Suppressor macrophage treated with lipopolysaccharide for 4 hours (primary cell): ENCODE measurements around the gene ZFHX3.

Source experiments
- DNase-seq: peaks from one replicate; pipeline ENCODE4 v3.0.0-alpha.2; 2020

The ZFHX3 gene

DNA sequence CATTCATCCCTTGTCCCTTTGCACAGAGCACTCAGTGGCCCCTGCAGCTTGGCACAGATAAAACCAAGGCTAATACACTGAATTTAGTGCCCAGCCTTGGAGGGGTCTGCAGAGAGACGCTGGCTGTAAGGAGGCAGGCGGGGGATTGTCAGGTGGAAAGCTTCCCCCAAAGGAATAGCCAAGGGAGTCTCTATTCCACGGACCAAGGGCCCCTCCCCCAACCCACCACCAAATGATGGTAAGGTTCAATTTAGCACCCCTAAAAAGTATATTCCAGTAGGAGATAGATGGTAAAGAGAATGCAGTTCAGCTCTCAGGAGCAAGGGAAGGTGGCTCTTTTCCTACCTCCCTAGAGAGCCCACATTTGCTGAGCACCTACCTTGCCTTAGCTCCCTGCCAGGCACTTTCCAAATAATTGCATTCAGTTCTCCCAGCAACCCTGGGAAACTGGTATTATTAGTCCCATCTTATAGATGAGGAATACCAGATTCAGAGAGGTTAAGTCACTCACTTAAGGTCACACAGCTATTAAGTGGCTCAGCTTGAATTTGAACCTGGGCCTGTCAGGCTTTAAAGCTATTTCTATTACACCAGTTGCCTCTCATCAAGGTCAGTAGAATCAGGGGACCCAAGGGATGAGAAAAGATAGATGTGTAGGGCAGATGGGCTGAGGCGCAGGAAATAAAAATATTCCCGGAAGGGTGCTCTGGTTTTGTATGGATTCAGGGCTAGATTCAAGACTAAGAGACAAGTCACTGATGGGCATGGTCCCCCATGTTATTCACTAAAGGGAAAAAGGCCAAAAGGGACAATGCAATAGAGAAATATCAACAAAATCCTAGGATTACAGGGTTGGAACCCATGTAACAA, 20.0 kb upstream of the ZFHX3 start:
- no peak for DNase-seq

DNA sequence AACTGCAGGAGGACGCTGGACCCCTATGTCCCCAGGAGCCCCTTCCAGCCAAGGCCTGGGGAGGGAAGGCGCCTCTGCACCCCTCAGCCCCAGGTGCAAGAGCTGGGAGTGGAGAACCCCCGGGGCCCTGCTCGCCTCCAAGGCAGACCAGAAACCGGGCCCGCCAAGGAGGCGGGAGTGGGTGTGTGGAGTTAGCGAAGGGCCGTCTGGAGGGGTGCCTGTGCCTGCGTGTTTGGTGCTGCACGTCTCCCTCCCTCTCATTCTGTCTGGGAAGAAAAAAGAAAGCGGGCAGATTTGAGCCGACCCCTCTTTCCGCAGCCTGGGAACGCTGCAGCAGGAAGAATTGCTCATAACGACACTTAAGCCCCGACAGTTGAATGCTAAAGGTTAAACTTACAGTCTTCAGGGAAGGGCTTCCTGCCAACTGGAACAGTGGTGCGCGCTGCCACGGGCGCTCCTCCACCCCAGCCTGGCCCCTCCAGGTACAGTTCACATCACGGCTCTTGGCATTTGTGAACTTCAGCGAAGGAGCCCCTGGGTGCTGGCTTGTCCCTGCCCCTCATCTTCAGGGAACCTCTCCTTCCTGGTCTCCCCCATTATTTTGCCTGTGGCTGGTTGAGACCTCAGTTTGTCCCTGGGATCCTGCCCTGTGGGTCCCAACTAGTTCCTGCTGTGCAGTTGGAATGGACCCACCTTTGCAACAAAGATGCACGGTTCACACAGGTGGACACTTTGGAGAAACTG, 19.2 kb upstream of the ZFHX3 start:
- no peak for DNase-seq

DNA sequence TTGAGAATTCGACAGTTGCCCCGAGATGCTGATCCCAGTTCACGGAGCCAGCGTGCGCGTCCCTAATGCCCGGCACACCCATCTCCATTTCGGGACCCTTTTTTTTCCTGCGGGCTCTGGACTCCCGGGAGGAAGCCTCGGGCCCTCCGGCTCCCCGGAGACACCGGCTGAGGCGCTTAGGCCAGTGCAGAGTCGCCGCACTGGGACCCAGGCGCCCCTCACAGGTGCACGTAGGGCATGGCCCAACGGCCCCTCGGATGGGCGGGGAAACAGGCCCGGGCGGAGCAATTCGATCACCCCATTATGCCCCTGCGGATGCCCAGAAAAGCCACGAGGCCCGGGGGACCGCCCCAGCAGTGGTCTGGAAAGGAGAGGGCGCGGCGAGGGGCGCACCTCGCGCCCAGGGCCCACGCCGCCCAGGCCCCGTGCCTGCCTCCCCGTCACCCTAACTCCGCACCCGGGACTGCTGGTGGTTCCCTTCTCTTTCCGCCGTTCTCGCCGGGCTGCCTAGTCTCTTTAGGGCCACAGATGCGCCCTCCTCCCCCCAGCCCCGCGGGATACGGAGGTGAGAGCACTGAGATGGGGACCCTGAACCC, 18.5 kb upstream of the ZFHX3 start:
- DNase-seq = no peak

DNA sequence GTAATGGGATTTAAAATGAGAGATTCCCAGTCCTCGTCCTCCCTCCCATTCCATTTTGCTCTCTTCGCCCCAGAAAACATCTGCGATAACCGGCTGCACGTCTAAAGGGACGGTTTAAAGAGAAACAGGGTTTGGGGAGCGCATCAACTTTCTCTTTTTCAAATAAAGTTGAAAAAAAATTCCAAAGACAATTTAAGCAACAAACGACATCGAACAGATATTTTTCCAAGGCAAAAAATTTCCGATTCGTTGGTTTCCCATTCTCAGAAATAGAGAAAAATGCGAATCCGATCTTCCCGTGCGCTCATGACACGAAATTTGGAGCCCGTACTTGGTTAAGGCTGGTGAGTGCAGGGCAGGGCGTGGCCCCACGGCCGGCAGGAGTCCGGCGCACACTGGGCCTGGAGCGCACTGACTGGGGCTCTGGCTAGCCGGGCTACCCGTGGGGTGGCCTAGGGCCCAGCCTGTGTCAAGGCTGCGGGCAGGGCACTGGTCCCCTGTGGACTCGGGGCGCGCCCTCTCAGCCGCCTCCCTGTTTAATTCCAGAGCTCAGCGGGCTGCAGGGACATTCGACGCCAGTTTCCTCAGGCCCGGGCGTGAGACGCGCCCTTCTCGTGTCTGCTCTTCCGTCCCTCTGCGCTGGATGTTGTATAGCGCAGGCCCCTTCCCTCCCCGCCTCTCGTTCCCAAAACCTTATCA, 17.9 kb upstream of the ZFHX3 start:
- no peak for DNase-seq

DNA sequence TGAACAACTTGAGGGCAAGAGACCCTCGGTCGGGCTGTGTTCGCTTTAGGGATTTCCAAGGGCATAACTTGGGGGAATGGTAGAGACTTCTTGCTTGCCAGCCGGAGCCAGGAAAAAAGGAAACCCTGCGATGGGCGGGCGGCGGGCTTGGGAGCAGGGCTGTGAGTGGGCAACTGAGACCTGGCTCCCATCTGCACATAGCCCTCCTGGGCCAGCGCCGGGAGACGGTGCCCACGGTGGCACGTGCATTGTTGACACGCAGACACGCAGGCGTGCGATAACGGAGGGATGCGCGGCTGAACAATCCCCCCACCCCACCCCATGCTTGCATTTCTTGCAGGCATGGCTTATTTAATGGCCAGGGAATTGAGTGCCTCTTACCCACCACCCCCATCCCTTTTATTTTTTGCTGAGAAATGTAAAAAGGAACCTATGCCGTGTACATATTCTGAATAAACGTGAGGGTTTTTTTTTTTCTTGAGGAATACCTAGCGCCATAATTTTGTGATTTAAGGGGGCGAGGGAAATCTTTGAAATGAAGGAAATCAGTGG, 17.1 kb upstream of the ZFHX3 start:
- no peak for DNase-seq

DNA sequence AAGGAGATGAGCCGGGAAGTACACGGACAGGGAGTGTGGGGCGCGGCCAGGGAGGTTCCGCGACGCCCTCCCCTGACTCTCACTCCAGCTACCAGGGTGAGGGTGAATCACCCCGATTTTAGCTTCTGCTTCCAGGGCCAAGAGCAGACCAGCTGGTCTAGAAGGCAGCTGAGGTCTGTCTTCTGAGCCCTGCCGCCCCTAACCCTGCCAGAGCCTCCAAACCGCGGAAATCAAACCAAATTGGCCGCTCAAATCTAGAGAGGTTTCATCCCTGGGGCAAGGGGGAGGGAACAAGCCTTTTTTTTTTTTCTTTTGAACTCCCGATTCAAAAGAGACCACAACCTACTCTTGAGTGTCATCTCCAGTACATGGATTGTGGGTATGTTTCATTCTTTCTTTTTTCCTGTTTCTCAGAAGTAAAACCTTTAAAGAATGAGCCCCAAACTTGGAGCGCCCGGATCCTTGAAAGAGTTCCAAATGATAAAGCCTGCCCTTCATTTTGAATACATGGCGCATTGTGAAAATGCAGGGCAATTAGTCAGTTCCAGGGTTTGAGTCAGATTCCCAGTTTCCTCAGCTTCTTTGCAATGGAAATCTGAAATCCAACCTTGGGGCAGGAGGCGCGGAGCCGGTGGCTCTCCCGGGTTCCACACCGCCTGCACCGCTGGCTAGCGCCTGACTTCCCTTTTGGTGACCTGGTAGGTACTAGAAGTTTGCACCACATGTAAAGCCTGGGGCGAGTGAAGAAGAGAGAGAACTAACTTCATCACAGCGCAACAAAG, 16.5 kb upstream of the ZFHX3 start:
- peak; percentile 65 for DNase-seq

DNA sequence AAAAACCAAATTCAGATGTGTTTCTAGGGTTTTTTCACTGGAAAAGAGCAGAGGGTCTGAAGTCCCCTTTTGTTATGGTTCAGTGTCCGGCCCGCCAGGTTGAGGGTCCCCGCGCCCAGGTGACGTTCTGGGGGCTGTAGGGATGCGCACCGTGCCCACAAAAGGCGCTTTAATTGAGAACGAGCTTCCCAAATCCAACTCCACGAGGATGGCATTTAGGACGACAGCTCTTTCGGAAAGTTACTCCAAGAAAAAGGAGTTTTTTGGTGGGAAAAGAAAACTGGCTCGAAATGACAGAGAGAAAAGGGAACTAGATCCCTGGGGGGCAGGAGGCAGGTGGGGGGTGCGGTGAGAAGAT, 15.9 kb upstream of the ZFHX3 start:
- no peak for DNase-seq

DNA sequence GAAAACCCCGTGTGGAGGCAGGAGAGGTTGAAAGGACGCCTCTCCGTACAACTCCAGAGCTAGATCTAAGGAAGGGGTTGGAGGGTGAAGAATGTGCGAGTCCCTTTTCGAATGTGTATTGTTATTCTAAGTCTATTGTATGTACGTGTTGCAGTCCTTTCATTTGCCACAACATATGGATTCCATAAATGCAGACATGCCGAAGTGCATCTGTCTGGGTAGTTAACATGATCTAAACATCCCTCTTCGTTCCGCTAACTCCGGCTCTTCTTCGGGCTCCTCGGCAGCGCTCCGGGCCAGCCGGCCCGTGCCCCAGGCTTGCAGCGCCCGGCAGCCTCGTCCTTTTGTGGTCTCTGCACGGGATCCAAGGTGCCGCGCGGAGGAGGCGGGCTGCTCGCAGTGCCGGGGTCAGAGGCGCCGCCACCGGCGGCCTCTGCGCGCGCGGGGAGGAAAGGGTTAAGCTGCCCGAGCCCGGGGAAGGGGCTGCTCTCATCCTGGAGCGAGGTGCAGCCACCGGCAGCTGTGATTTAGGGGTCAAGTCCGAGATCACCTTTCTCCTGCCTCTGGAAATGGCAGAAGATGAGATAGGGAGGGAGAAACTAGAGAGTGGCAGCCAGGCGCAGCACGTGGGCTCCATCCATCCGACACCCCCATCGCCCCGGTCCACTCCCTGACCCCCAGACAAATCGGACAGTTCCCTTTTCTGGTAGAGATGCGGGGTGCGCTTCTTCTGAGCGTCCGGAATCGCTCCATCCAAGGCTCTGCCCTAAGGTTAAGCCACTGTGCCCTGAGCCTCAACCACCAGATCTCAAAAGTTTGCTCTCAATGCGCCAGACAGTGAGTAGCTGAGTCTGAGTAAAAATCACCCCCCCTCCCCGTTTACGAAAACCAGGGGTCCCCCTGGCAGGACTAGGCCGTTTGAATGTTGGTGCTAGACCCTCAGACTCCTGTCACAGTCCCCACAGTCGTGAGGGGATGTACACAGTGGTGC, 15.1 kb upstream of the ZFHX3 start:
- DNase-seq = no peak

DNA sequence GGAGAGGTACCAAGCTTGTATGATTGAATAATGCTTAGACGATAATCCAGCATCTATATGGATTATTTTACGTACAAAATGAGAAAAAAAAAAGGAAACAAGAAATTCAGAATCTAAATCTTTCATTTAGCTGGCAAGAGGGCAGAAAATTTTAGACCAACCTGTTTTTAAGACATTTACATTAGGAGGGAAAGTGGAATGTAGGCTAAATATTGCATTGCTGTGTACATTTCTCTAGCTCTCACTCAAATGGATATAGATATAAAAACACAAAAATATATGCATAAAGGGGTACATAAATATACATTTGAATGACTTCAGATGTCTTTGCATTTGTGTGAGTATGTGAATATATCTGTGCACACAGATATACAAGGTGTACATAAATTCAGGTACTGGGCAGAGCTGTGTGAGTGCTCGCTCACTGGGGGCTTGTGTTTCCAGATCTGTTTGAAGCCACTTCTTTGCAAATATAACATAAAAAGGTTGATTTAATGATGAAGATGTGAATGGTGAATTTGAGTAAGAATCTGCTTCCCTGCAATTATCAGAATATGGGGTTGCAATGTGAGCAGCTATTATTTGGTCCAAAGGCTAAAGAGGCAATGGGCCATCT, 14.2 kb upstream of the ZFHX3 start:
- DNase-seq = no peak

DNA sequence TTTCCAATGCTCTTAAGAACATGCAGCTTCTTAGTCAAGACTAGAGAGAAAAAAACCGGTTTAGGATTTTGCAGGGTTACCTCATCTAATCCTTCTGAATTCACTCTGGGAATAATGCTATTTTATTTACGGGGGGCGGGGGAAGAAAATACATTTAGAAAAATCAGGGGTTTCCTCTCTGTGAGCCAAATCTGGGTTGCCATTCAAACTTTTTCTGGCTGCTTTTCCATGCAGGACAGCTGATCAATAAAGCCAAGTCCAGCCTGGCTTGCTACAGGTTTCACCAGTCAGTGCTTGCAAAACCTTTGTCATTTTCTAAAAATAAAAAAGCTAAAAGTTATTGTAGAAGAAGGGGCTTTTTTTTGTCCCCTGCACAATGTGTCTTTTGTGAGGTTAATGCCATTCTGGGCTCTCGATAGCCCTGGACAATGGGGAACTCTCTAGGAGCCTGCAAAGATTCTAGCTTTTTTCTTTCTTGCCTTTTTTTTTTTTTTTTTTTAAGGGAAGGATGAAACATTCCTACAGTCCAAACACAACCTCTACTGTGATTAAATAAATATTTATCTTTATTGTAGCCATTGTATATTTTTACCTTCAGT, 13.1 kb upstream of the ZFHX3 start:
- no peak for DNase-seq

DNA sequence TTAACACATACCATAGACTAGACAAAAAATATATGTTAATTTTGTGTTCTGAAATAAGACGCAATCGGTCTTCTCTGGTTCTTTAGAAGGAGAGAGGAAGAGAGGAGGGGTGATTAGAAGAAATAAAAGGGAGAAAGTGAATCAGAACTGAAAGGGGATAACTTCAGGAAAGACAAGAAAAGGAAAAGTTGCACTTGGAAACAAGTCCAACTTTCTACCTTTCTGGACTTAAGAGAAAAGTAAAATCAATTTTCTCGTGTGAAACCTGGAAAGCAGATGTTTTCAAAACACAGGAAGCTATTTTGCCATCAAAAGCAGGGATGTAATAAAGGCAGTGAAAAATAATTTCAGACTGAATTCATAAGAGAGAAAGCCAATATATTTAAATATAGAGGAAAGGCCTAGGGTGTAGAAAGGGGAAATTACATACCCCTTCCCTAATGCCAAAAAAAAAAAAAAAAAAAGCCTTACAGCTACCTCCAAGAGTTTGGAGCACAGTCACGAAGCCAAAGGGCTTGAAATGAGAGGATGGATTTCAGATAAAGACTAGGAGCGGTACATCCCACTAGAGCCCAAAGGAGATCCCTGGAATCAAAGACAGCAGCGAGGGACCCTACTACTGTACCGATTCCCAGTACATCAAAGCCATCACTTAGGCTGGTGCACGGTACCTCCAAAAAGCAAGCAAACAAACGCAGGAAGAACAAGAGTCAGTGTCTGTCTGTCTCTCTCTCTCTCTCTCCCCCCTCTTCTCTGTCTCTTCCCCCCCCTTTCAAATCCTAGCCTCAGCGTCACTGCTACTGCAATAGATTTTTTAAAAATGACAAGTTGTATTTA, 12.1 kb upstream of the ZFHX3 start:
- no peak for DNase-seq

DNA sequence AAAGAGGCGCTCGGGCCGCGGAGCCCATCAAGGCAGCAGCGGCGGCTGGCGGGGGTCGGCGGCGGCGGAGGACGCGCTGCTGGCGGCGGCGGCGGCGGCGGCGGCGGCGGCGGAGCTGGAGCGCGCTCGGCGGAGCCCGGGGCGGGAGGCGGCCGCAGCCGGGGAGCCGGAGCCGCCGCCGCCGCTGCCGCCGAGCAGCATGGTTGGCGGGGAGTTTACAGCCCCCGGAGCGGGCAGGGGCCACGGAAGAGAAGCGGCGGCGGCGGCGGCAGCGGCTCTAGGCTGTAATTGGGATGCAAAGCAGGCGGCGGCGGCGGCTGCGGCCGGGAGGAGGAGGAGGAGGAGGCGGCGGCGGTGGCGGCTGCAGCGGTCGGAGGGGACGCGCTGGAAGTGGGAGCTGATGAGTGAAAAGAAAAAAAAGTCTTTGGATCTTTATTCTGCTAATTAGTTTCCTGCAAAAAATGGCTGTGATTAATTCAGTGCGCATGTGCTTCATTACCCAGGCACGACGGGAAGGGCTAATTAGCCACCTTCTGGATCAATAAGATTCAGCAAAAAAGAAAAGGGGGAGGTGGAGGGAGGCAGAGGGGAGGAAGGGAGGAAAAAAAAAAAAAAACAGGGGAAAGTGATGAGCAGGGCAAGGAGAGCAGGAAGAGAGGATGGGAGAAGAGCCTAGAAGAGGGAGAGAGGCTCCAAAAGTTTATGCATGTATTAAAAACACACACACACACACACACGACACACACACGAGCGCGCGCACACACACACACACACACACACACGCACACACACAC, 10.9 kb upstream of the ZFHX3 start:
- peak; percentile 45 for DNase-seq

DNA sequence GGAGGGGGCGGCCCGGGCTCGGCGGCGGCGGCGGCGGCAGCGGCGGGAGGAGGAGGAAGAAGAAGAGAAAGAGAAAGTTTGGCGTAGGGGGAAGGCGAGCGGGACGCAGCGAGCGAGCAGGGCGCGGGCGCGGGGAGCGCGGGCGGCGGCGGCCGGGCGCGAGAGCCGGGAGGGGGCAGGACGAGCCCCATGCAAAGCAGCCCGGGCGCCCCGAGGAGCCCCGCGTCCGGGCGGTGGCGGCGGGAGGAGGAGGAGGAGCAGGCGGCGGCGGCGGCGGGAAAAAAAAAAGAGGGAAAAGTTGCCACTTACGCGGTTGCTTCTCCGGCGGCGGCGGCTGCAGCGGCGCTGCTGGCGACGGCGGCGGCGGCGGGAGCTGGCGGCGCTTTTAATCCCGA, 10.3 kb upstream of the ZFHX3 start:
- peak; percentile 84 for DNase-seq

DNA sequence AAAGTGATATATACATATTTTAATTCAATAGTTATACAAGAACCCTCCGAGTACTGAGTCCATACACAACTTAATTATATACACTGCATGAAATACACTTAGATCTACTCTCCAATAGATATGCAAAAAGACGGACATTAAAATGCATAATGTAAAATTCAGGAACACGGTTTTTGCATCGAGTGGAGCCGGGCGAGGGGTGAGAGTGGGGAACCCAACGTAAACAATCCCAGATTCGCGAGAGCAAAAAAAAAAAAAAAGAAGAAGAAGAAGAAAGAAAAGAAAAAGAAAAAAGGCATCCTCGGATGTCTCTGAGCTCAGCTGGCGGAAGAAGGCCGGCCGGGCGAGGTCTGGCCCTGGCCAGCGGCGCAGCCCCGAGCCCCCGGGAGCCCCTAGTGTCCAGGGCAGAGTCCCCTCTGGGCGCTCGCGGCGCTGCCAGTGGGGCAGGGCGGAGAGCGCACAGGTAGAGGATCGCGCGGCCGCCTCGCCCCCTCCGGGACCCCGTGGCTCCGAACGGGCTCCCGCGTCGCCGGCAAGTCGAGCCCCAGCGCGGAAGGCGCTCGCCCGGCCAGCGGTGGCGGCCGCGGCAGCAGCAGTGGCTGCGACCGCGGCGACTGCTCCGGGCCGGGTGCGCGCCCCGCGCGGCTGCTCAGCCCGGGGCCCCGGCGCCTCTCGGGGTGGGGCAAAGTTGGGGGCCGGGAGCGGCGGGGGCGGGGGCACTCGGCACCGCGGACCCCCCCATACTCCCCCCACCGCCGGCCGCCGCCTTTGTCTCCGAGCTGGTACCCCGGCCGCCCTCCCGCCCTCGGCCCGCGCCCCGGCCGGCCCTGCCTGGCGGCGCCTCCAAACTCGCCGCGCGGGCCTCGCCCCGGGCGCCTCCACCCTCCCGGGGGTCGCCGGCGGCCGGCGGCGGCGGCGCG, 9.6 kb upstream of the ZFHX3 start:
- peak; percentile 54 for DNase-seq

DNA sequence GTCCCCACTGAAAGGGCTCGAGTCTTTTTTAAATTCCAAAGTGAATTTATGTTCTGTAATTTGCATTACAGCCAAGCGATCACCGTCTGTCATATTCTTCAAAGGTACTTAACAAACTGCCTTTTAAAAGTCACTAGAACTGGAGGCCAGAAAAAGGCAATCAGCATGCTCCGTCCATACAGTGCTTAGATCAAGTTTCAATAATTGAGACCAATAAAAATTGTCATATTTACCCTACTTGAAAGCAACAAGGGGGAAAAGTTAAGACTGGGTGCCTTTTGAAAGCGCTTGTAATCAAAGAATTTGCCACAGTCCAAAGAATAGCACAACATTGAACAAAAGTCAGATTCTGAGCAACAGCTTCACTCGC, 9.0 kb upstream of the ZFHX3 start:
- no peak for DNase-seq

DNA sequence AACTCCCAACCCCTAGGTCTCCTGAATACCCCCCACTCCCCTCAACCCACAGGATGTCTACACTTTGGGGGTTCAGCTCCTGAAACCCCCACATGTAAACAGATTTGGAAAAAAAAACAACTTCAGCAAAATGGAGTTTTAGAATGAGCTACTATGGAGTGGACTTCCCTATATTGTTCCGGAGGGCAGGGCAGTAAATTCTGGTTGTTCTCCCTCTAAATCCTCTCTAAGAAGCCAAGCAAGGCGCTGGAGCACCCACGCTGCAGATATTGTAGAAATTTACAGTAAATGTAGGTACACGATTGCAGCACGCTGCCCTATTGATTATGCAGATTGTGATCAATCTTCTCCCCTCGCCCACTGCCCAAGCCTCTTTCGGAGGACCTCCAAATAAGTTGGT, 8.5 kb upstream of the ZFHX3 start:
- peak; percentile 47 for DNase-seq

DNA sequence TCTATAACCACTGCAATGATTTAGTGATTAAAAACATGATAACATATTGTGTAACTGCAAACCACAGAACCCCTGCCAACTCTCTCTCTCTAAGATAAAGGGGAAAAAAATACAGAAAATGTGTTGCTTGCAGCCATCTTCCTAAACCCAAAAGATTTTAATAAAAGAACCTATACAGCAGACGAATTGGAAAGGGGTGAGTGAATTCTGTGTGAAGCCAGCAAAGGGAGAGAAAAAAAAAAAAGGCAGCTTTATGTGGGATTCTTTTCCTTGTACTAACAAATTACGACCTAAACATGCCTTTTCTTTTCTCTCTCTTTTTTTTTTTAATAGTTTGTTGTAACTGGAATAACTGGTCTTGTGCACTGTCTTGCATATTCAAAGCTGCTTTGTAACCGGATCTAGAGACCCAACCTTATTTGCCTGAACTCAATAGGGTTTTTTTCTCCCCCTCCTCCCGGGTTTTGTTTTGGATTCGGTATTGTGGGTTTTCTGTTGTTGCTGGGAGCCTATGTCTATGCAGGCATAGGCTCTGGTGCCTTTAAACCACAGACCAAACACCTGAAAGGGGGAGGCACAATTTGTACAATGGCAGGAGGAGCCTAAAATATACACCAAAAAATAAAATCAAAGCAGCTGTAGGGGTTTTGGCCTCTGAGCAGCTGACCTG, 7.0 kb upstream of the ZFHX3 start:
- DNase-seq = no peak
